HL-60 (cell line): ENCODE data around the gene P2RX2.

Source experiments
- DNase-seq, 2 experiments: peaks; one replicate each; pipeline ENCODE4 v3.0.0-alpha.2; 2010 to 2020; ENCODE audit warnings: low read depth in 1 of 2, low spot score in 1 of 2
- H3K27ac ChIP-seq: fragments of 250-450 bp; sonication (Bioruptor Pico); replicated peaks from 2 replicates; pipeline ENCODE4 v1.5.1; 2020; ENCODE audit warnings: mild to moderate bottlenecking, moderate library complexity
- H3K27me3 ChIP-seq: fragments of 250-450 bp; sonication (Bioruptor Pico); 2 replicates; pipeline ENCODE4 v1.5.1; 2021; ENCODE audit warnings: mild to moderate bottlenecking, moderate library complexity; ENCODE audit not compliant: insufficient read depth, poor library complexity, severe bottlenecking
- H3K4me3 ChIP-seq: replicated peaks from 2 replicates; pipeline ENCODE4 v1.5.1; 2011; ENCODE audit warnings: mild to moderate bottlenecking, control low read depth, low read length; ENCODE audit not compliant: insufficient read depth
- GABPA ChIP-seq: IDR thresholded peaks from 2 replicates; pipeline ENCODE4 v1.6.1; 2012; ENCODE audit warnings: low read depth
- POLR2AphosphoS5 ChIP-seq: IDR thresholded peaks from 2 replicates; pipeline ENCODE4 v1.6.1; 2012; ENCODE audit warnings: low read depth
- SPI1 ChIP-seq: IDR thresholded peaks from 2 replicates; pipeline ENCODE4 v1.6.1; 2012; ENCODE audit warnings: low read depth, mild to moderate bottlenecking, borderline replicate concordance
- TF ChIP-seq, protein P1 (sequence below): IDR thresholded peaks from one replicate; pipeline ENCODE4 v1.5.1; 2011; ENCODE audit warnings: low read length, control low read depth, inconsistent platforms; ENCODE audit not compliant: insufficient read depth
- TF ChIP-seq, protein P2 (sequence below): IDR thresholded peaks from 2 replicates; pipeline ENCODE4 v1.6.1; 2012; ENCODE audit warnings: low read depth; ENCODE audit not compliant: insufficient replicate concordance

The P2RX2 gene

DNA sequence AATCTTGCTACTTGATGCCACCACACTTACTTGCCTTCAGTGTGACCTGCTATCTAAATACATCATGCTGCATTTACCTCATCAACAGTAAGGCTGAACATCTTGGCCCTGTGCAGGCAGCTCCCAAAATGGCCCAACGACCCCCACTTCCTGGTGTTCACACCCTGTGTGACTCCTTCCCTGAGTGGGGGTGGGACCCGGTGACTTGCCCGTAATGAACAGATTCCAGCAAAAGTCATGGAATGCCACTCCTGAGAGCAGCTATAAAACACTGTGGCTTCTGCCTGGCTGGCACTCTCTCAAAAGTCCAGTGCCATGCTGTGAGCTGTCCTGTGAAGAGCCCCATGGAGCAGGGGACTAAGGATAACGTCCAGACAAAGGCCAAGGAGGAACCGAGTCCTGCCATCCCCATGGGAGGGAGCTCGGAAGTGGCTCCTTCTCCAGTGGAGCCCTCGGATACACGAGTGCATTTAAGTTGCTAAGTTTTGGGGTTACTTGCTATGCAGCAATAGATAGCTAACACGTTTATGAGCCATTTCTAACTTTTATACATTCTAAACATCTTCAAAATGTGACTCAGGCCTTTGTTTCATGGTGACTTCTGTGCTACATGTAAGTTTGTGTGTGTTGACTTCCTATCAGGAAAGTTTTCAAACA, 33.0 kb downstream of the P2RX2 start:
- Histone ChIP-seq H3K27me3 (no peaks in the 10 kb centered on the region), H3K27ac (no peak overlapping the region), H3K4me3 (no peak overlapping the region)
- TF ChIP-seq GABPA (no peak), SPI1 (no peak), POLR2AphosphoS5 (no peak)
- TF ChIP-seq, protein P1, sequence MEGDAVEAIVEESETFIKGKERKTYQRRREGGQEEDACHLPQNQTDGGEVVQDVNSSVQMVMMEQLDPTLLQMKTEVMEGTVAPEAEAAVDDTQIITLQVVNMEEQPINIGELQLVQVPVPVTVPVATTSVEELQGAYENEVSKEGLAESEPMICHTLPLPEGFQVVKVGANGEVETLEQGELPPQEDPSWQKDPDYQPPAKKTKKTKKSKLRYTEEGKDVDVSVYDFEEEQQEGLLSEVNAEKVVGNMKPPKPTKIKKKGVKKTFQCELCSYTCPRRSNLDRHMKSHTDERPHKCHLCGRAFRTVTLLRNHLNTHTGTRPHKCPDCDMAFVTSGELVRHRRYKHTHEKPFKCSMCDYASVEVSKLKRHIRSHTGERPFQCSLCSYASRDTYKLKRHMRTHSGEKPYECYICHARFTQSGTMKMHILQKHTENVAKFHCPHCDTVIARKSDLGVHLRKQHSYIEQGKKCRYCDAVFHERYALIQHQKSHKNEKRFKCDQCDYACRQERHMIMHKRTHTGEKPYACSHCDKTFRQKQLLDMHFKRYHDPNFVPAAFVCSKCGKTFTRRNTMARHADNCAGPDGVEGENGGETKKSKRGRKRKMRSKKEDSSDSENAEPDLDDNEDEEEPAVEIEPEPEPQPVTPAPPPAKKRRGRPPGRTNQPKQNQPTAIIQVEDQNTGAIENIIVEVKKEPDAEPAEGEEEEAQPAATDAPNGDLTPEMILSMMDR = no peak
- TF ChIP-seq, protein P2, sequence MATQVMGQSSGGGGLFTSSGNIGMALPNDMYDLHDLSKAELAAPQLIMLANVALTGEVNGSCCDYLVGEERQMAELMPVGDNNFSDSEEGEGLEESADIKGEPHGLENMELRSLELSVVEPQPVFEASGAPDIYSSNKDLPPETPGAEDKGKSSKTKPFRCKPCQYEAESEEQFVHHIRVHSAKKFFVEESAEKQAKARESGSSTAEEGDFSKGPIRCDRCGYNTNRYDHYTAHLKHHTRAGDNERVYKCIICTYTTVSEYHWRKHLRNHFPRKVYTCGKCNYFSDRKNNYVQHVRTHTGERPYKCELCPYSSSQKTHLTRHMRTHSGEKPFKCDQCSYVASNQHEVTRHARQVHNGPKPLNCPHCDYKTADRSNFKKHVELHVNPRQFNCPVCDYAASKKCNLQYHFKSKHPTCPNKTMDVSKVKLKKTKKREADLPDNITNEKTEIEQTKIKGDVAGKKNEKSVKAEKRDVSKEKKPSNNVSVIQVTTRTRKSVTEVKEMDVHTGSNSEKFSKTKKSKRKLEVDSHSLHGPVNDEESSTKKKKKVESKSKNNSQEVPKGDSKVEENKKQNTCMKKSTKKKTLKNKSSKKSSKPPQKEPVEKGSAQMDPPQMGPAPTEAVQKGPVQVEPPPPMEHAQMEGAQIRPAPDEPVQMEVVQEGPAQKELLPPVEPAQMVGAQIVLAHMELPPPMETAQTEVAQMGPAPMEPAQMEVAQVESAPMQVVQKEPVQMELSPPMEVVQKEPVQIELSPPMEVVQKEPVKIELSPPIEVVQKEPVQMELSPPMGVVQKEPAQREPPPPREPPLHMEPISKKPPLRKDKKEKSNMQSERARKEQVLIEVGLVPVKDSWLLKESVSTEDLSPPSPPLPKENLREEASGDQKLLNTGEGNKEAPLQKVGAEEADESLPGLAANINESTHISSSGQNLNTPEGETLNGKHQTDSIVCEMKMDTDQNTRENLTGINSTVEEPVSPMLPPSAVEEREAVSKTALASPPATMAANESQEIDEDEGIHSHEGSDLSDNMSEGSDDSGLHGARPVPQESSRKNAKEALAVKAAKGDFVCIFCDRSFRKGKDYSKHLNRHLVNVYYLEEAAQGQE = no peak
- no peak for DNase-seq

DNA sequence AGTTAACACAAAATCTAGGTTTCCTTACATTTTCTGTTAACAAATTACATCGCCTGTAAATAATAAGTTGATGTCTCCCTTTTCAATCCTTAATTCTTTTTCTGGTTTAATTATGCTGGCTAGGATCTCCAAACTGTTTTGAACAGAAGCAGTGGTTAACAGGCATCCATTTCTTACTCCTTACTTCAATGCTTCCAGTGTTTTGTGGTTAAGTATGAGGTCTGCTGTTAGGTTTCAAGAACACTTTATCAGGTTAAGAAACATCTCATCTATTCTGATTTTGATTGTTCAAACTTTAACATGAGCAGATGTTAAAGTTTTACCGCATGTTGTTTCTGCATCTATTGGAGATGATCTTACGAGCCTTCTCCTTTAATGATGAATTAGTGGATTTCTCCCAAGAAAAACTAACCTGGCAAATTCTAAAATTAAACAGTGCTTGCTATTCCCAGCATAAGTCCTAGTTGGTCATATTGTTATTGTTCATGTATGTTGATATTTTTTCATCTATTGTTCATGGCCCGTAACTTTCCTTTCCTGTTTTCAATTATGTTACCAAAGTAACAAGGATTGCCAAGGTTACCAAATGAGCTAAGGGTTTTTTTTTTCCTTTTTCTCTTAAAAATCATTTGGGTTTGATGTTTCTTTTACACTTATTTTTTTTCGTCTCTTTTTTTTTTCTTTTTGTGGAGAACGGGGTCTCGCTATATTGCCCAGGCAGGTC, 35.2 kb downstream of the P2RX2 start:
- H3K27ac ChIP-seq = no peak overlapping the region
- DNase-seq = no peak
- H3K4me3 ChIP-seq = no peak overlapping the region
- TF ChIP-seq, protein P1 = no peak
- TF ChIP-seq POLR2AphosphoS5 = no peak
- no peak for TF ChIP-seq GABPA
- no peak for TF ChIP-seq SPI1
- TF ChIP-seq, protein P2 = no peak
- H3K27me3 ChIP-seq = no peaks in the 10 kb centered on the region

DNA sequence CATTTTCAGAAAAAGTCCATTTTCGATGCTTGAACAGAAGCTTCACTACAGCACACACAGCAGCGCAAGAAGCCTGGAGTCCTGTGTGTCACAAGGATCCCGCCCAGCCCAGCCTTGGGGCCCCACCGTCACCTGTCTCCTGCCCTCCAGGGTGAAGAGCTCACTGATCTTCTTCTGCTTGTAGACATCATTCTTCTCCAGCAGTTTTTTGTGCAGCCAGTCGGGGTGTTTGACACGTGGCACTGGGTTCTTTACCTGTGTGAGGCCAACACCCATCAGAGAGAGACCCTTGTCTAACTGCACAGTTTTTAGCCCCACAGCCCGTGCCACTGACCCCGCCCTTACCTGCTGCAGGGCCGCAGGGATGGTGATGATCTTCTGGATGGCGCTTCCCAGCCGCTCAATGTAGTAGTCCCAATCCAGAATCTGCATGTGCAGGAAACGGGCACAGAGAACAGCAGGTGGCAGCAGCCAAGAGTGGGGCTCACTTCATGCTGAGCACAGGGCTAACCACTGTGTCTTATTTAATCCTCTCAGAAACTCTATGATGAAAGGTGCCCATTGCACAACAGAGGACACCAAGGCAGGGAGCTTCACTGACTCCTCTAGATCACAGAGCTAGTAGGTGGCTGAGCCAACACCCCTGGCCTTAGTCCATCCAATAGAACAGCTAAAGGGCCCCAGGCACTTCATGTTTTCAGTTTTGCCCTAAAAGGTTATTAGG, 38.6 kb downstream of the P2RX2 start:
- DNase-seq = peak; percentile 30 to 84
- Histone ChIP-seq H3K27ac (peak overlapping the region; percentile 41; the same call in 1 of the 2 replicates), H3K27me3 (no peaks in the 10 kb centered on the region), H3K4me3 (no peak overlapping the region)
- TF ChIP-seq, protein P1 = no peak
- TF ChIP-seq GABPA (no peak), SPI1 (no peak), POLR2AphosphoS5 (no peak)
- TF ChIP-seq, protein P2 = no peak
